ENCODE measurements around the gene LRRC36. TPM values are rescaled to one million over a fixed set of nuclear protein-coding genes. Genes with fewer than 3 reads are reported as not detected.

LRRC36 gene
- total RNA-seq, 1 donor from 2014 or later, result 0.54 TPM

DNA sequence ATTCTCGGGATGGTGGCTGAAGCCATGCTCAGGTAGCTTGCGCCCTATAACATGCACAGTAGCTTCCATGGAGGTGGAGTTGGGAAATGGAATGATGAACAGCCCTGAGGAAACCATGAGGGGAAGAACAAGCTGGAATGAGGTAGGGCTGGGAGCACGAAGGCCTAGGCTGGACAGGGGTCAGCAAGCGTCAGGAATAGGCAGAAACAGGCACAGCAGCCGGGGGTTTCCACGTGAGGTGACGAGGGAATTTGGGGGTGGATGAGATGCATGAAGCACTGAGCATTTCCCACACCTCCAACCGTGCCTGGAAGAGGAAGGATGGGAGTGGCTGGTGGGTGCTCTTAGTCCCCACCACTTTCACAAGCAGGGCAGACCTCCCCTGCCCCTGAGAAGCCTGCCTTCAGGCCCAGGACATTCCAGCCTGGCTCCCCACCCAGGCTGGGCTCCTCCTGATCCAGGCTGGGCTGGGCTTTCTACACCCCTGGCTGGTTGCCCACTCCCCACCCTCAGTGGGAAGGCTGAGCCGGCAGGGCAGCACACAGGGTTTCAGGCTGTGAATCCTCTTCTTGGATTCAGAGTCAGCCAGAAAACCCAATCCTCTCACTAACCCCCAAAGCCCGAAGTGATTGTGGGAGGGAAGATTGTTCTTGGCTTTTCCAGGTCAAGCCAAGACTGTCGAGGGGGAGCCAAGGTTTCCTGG lies 25.4 kb upstream of the LRRC36 start:
- TF ChIP-seq, protein P1, sequence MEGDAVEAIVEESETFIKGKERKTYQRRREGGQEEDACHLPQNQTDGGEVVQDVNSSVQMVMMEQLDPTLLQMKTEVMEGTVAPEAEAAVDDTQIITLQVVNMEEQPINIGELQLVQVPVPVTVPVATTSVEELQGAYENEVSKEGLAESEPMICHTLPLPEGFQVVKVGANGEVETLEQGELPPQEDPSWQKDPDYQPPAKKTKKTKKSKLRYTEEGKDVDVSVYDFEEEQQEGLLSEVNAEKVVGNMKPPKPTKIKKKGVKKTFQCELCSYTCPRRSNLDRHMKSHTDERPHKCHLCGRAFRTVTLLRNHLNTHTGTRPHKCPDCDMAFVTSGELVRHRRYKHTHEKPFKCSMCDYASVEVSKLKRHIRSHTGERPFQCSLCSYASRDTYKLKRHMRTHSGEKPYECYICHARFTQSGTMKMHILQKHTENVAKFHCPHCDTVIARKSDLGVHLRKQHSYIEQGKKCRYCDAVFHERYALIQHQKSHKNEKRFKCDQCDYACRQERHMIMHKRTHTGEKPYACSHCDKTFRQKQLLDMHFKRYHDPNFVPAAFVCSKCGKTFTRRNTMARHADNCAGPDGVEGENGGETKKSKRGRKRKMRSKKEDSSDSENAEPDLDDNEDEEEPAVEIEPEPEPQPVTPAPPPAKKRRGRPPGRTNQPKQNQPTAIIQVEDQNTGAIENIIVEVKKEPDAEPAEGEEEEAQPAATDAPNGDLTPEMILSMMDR (IDR thresholded peaks at IDR 0.05; ENCODE audit: insufficient read depth, low read length, poor library complexity, severe bottlenecking), result no peak
- no peak for DNase-seq (ENCODE audit: low read depth)
- no peak overlapping the region for H3K4me3 ChIP-seq (ENCODE audit: low read depth, low read length)

DNA sequence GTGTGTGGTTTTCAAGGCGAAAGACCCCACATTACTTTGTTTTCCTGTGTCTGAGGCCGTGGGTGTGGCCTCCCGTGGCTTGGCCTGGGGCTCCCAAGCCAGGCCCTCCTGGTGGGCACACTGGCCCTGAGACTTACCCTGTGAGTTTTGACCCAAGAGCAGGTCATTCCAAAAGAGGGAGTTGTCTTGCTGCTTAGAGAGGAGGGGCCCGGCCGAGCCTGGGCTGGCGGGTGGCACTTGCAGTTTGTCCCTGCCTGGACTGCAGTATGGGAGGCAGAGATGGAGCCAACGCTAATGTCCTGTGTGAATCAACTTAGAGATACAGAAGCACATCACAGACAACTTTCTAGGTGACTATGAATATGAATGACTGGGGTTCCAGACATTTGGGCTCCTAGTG lies 24.5 kb upstream of the LRRC36 start:
- TF ChIP-seq, protein P1 (IDR thresholded peaks at IDR 0.05; ENCODE audit: insufficient read depth, low read length, poor library complexity, severe bottlenecking), result no peak
- Histone ChIP-seq H3K27me3 (ENCODE audit: control insufficient read depth, insufficient read depth, low read length) (peaks cover 2% of the 10 kb centered on the region), H3K4me3 (ENCODE audit: low read depth, low read length) (no peak overlapping the region), H3K36me3 (ENCODE audit: control insufficient read depth, insufficient read depth, low read length) (no peaks in the 10 kb centered on the region)
- DNase-seq (ENCODE audit: low read depth), result no peak

More for the DNA sequence above, 25.4 kb upstream of the LRRC36 start:
- H3K36me3 ChIP-seq (ENCODE audit: control insufficient read depth, insufficient read depth, low read length), result no peaks in the 10 kb centered on the region
- H3K27me3 ChIP-seq (ENCODE audit: control insufficient read depth, insufficient read depth, low read length), result peaks cover 2% of the 10 kb centered on the region

DNA sequence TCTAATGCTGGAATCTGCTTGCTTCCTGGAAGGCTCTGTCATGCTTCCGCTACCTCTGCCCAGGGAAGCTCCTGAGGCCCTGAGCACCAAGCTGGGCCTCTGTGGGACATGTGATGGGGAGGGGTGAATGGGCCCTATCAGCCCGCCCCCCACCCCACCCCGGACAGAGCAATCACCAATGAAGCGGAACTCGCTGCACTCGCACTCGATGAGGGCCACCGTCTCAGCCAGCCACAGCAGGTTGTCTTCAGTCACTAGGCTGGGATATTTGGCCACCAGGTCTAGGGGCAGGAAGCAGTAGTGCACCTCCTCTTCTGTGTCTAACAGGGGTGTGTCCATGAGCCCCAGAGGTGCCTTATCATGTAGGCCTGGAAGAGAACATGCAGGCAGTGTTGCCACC lies 23.6 kb upstream of the LRRC36 start:
- TF ChIP-seq, protein P1 (IDR thresholded peaks at IDR 0.05; ENCODE audit: insufficient read depth, low read length, poor library complexity, severe bottlenecking), result no peak
- DNase-seq (ENCODE audit: low read depth), result no peak
- no peak overlapping the region for H3K4me3 ChIP-seq (ENCODE audit: low read depth, low read length)
- H3K36me3 ChIP-seq (ENCODE audit: control insufficient read depth, insufficient read depth, low read length), result no peaks in the 10 kb centered on the region
- H3K27me3 ChIP-seq (ENCODE audit: control insufficient read depth, insufficient read depth, low read length), result peaks cover 2% of the 10 kb centered on the region

DNA sequence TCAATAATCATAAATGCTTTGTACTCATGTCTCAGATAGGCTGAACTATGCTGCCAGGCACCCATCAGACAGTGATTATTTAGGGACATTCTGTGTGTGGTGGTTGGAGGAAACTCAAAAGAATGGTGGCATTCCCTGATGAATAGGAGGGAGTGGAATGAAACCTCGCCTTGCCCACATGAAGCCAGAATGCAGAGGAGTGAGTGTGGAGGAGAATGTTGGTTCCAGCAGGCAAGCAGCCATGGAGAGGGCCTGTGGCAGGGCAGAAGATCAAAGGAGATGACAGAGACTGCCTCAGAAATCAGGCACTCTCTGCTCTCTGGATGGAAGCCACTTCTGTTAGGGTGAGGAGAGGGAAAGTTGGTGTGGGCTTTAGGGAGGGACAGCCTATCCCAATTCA lies 22.6 kb upstream of the LRRC36 start:
- no peak overlapping the region for H3K4me3 ChIP-seq (ENCODE audit: low read depth, low read length)
- TF ChIP-seq, protein P1 (IDR thresholded peaks at IDR 0.05; ENCODE audit: insufficient read depth, low read length, poor library complexity, severe bottlenecking), result no peak
- DNase-seq (ENCODE audit: low read depth), result no peak

DNA sequence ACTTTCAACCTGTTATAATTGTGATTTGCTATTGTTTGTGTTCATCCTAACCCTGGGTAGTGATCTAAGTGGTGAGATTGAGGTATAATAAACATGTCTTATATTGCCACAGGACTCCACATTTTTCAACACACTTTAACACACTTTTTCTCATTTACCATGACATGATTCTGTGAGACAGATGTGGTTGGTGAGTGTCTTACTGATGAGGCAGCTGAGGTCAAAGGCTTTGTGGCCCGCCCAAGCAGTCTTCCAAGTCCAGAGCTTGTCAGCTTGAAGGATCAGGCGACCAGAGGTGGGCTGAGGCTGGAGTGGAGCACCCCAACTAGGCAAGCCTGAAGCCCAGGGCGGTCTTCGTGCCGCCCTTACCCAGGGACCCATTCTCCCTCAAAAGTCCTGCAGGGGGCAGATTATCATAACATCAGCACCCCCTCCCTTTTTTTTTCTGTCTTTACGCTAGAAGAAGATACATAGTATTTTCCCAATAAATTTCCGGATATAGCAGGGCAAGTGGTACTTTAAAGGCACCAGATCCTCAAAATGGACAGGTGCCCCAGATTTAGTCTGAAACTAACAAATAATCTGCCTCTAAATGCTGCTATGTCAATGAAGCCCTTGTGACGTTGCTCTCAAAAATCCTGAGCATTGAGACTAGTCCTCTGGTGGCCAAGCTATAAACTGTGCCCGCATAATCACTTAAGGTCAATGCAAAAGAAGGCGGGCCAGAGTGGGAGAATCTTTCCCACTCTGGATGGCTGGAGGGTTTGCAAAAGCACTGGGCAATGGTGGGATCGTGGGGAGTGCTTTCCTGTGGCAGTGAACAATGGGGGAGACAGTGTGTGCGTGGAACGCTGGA lies 21.2 kb upstream of the LRRC36 start:
- peaks cover 2% of the 10 kb centered on the region for H3K27me3 ChIP-seq (ENCODE audit: control insufficient read depth, insufficient read depth, low read length)
- no peaks in the 10 kb centered on the region for H3K36me3 ChIP-seq (ENCODE audit: control insufficient read depth, insufficient read depth, low read length)
- H3K4me3 ChIP-seq (ENCODE audit: low read depth, low read length), result no peak overlapping the region
- TF ChIP-seq, protein P1 (IDR thresholded peaks at IDR 0.05; ENCODE audit: insufficient read depth, low read length, poor library complexity, severe bottlenecking), result no peak
- DNase-seq (ENCODE audit: low read depth), result no peak

More for the DNA sequence above, 22.6 kb upstream of the LRRC36 start:
- Histone ChIP-seq H3K36me3 (ENCODE audit: control insufficient read depth, insufficient read depth, low read length) (no peaks in the 10 kb centered on the region), H3K27me3 (ENCODE audit: control insufficient read depth, insufficient read depth, low read length) (peaks cover 2% of the 10 kb centered on the region)

All from kidney epithelial cell (primary cell).